NCI-H1092 treated with DMSO at 0.1 percent for 48 hours (cell line): Measurements from ENCODE around the gene CA4.
"Not testable (repeated sequence)": the region's sequence is repeated elsewhere in the genome, so short reads cannot be mapped to it uniquely, and the experiment has no call there.

Source experiments
- DNase-seq: peaks from one replicate; lab custom pipeline; 2025; lab: John Stamatoyannopoulos, UW

CA4 gene

DNA sequence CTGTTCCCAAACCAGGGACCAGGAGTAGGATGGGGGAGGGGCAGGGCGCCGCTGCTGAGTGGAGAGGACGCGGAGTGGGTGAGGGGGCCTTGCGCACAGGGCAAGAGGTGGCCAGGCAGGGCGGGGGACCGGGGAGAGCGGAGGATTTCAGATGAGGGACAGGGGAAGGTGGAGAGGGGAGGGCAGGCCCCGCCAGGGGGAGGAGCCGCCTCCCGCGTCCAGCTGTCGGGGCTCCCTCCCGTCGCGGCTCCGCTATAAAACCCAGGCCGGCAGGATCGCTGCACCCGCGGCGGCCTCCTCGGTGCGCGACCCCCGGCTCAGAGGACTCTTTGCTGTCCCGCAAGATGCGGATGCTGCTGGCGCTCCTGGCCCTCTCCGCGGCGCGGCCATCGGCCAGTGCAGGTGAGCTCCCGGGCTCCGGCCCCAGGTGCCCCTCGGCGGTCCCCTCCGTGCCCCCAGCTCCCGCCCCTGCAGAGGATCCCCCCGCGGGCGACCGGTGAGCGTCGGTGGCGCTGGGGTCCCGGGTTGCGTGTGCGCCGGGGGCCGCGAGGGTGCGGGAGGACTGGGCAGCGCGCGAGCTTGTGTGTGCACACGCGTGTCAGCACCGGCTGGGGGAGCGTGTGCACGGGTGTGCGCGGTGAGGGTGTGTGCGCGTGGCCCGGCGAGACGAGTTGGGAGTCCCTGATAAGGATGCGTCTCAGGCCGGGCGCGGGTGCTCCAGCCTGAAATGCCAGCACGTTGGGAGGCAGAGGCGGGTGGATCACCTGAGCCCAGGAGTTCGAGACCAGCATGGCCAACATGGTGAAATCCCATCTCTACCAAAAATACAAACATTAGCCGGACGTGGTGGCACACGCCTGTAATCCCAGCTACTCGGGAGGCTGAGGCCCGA lies at the start of gene CA4:
CA4 (plus strand) TSS at position 283 of the 892 bp plus-strand sequence; CDS start at position 345, 62 bp downstream.
- DNase-seq, result peak; percentile 64

DNA sequence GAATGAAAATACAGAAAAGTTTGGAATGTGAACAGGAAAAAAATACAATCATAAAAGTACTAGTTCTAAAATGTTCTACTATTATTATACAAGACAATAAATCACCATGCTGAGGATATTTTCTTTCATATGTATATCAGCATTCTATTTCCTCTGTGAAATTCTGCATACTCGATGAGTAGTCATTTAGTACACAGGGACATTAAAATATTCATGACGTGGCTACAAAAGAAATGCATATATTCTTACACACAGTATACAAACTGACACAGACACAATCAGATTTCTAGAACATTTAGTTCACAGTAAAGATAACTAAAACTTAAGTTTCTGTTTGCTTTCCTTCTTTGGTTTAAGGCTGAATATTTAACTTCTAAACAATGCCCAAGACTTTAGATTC lies 49.2 kb upstream of the CA4 start:
- DNase-seq, result not testable (repeated sequence)

DNA sequence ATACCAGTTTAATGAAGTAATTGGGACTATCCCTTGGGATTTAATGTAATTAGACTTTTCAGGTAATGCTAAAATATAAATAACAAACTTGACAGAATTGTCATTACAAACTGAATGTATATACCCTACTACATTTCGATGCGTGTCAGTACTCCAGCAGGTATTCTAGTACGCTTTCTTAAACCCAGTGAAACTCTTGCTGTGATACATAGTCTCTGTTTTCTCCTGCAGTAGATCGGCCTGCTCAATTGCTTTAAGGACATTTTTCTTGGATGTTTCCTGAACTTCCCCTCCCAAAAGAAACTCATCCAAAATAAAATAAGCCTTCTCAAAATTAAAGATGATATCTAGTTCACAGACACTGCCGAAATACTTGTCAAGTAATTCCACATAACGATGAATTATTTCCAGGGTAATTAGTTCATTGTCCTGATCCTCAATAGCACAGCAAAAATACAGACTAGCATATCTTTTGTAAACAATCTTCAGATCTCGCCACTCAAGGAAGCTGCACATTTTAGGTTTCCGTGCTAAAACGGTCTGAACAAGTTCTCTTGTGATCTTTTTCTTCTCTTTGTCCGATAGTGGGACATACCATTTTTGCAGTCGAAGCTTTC lies 47.6 kb upstream of the CA4 start:
- not testable (repeated sequence) for DNase-seq

DNA sequence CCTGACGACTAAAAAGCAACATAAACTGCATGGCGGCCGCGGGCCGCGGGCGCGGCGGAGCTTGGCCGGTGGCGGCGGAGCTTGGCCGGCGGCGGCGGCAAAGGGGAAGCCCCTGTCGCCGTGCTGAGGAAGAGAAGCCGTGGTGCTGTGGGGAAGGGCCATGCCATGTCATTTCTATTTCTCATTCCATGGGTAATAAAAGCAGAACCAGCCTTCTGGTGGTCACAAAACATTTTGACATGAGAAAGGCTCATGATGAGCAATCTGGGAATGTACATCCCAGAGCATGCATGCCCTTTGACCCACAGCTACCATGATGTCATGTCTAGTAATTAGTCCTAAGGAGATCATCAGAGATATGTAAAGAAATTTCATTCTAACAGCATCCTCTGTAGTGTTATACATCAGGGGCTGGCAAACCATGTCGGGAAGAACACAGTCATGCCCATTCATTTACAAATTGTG lies 47.1 kb upstream of the CA4 start:
- DNase-seq, result no peak

DNA sequence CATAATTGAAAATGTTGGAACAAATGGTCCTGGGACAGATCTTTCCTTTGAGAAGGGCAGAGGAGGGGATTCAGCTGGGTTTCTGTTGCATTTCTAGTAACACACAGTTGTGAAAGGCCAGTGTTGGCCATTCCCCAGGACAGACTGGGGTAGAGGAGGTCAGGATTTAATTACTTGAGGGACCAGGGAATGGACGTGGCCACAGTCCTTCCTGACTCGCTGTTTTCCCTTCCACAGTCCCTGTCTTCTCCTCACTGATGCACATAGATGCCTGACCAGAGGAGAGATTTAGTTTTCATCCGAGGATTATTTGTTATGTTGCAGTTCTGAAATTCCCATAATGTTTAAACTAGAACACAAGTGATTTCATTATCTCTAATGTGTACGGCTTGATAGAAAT lies 45.8 kb upstream of the CA4 start:
- DNase-seq, result no peak

DNA sequence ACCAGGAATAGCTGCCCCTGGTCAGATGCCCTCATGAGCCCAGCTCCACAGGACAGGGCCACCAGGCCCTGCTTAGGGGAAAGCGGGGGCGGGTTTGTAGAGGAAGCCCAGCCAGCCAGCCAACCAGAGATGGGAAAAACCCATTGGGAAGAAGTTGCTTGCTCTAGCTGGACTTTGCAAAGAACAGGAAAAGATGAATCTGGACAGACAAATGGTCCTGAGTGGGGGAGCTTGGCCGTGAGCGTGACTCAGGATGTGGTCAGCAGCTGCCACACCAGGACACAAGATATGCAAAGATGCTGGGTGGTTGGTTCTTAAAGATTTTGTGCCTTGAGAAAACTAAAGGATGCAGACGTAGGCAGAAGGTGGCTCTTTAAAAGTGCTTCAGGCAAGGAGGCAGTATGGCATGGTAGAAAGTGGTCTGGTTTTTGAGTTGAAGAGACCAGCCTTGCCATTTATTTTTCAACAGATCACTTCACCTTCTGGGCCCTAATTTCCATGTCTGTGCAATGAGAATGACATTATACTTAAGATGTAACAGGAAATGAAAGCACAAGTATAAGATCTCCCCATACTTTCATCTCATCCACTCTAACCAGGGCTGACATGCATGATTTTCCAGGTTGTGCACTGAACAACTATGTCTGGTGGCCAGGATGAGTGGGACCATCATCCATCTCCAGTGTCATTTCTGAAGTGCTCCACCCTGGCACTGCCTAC lies 43.3 kb upstream of the CA4 start:
- DNase-seq, result no peak

DNA sequence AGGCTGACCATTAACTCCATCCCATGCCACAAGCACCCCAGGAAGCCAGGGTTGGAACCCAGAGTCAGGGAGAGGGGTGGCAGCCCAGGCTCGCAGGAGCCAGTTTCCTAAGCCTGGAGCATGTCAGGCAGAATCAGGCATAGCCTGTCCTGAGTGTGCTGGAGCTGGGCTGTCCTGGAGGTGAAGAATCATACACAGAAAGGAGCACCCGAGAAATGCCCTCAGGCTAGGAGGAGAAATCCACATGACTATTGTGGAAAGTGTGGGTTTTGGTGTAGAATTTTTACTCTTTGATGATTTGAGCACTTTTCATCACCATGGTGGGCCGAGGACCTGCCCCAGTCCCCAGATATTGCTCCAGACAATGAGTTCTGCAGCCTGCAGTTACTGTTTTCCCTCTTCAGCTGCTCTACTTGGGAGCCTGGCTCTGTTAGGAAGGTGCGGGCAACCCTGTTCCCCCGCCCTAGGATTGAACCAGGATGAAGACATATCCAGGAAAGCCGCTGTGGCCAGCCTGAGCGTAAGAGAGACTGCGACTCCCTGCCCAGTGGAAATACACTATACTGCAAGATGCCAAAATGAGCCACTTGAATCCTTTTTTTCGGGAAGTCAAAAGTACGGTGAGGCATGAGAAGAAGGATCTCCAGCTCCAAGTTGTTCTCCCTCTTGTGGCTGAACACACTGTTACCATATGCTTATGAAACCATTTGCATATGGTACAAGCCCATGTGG lies 42.1 kb upstream of the CA4 start:
- DNase-seq, result no peak

DNA sequence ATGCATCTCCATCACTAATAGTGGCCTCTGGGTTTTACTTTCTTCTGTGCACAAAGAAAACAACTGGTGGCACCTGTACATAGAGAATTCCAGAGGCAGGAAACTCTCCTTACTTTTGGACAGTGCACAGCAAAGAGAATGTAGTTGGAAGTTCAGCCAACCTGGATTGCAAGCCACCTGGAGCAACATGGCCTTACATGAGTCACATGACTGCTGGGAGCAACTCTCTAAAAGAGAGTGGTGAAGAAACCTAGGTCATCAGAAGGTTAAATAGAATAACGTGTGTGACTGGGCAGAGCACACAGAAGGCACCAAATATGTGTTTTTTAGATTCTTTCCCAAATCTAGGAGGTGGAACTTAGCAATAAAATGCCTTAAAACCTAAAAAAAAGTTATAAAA lies 41.5 kb upstream of the CA4 start:
- DNase-seq, result not testable (repeated sequence)

DNA sequence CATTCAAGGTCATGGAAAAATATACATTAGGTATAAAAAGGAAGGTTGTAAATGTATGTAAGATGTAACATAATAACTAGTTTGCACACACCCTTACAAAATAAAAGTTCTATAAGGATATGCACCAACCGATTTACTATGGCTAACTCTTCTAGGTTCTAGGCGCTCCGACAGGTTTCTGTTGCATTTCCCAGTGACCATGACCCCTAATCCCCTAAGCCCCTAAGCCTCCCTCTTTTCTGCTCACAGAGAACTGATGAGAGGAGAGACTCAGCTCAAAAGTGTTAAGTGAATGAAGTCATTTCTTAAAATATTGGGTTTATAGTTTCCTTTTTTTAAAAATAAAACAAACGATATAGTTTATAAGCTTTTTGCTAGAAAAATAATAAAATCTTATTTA lies 41.1 kb upstream of the CA4 start:
- no peak for DNase-seq

DNA sequence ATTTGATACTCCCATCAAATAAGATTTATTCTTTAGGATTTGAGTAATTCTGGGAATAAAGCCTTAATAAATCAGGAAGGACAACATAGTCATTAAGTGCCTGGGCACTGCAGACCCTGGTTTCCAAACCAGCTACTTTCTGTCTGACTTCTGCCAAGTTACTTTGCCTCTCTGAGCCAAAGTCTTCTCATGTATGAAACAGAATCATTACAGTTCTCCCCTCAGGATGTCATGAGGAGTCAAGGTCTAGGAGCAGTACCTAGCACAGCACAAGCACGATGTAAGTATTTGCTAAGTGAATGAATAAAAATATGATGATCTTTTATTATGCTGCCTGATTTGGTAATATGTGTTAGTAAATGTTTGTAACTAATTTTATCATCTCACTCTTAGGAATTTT lies 40.6 kb upstream of the CA4 start:
- DNase-seq, result no peak

DNA sequence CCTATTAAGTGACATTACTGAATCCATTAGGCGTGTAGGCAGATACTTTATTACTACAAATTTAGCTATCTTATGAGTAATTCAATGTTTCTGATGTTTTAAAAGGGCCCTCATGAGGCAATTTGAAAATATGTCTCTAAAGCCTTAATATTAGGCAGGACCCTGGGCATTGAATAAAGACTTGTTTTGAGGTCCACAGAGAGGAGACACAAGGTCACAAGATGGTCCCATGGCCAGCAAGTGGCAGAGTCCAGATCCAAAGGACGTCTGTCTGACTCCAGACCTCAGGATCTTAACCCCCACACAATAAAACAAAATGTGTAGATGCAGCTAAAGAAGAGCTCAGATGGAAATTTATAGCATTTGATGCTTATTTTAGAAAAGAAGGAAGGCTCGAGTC lies 39.2 kb upstream of the CA4 start:
- no peak for DNase-seq

DNA sequence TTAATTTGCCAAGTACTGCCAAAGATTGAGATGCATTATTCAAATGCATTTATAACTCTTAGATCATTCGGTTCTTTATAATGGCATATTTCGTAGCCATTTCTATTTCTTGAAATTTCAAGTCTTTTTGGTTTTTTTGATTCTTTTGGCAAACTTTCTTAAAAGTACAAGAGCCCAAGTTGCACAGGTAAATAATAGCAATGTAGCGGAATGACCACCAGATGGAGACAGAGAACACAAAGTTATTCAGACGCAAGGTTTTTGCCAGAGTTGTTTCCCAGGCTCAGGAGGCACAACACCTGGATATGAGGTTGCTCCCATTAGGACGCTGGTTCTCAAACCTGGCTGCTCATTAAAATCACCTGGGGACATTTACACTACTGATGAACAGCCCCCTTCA lies 38.1 kb upstream of the CA4 start:
- DNase-seq, result not testable (repeated sequence)

DNA sequence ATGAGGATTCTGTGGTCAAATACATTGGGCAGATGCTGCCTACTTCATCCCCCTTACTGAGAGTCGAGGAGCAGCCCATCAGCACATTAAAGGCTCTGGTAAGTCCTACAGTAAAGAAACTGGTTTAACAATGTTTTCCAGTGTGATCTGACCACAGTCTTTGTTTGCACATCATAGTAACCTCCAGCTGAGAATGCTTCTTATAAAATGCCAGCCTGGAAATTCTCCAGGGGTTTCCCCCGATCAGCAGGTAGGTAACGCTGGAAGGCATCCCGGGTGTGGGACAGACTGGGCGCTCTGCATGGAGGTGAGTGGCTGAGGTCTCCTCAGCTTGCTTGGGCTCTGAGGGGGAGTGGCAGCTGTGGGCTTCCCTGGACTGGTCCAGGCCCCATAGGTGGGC lies 34.4 kb upstream of the CA4 start:
- not testable (repeated sequence) for DNase-seq

DNA sequence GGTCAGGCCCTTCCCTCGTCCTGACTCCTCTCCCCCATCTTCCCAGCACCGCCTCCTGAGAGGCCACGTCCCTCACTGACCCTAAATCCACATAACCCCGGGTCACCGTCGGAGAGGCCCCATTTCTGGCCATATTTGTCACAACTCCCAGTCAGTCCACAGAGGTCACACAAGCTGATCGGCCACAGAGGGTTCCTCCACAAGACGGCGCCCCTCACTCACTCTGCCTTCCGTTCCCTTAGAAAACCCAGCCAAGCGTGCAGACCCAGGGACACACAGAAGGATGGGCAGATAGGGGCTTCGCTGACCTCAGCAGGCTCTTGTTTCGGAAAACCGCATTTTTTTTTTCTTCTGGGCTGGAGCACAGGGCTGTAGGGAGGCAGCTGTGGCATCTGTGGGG lies 33.6 kb upstream of the CA4 start:
- DNase-seq, result not testable (repeated sequence)

DNA sequence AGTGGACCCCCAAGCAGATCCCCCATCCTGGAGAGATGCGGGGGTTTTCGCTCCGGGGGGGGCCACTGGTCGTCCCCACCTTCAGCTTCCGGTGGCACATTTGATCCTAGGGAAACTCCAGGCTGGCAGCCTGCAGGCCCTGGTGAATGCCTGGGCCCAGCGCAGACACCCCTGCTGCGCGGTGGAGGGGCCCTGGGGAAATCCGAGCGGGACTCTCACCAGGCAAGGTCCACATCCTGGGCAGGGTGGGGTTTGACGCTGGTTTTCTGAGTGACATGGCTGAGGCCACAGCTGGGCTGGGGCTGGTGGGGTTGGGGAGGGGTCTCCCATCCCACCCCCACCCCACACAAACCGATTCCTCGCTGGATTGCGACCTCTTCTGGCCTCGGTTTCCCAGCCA lies 30.6 kb upstream of the CA4 start:
- not testable (repeated sequence) for DNase-seq

DNA sequence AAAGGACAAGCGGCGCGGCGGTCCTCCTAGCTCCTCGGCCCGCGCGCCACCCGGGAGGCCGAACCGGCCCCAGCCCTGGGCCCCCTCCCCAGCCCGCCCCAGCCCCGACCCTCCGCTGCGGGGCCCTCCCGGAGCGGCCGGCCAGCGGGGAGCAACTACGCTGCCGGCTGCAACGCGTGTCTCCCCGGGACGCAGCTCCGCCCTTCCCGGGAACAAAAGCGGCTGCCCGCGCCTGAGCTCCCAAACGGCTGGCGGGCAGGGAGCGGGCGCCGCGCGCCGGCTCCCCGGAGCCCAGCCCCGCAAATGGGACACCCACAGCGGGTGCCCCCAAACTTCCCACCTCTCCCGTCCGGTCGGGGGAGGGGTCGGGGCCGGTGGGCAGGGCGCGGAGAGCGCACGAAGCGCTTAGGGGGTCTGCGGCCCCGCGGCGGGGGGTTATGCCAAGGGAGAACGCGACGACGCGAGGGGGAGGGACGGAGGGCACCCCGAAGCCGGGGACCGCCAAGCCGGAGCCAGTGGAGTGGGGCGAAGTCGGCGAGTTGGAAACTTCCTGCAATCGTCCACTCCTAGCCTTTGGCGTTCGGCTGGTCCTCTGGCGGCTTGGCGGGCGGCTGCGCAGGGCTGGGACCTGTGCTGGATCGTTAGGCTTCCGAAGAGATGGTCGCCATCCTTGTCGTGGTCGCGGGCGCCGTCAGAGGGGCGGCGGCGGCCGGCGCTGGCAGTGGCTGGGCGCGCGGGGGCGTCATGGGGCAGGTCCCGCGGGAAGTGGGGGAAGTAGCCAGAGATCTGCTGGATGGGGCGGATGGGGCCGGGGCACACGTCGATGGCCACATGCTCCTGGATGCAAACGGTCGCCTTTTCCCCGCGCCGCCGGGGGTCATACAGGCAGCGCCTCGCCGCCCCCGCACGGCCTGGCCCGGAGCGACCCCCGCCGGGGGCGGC lies 29.7 kb upstream of the CA4 start:
- DNase-seq, result not testable (repeated sequence)

DNA sequence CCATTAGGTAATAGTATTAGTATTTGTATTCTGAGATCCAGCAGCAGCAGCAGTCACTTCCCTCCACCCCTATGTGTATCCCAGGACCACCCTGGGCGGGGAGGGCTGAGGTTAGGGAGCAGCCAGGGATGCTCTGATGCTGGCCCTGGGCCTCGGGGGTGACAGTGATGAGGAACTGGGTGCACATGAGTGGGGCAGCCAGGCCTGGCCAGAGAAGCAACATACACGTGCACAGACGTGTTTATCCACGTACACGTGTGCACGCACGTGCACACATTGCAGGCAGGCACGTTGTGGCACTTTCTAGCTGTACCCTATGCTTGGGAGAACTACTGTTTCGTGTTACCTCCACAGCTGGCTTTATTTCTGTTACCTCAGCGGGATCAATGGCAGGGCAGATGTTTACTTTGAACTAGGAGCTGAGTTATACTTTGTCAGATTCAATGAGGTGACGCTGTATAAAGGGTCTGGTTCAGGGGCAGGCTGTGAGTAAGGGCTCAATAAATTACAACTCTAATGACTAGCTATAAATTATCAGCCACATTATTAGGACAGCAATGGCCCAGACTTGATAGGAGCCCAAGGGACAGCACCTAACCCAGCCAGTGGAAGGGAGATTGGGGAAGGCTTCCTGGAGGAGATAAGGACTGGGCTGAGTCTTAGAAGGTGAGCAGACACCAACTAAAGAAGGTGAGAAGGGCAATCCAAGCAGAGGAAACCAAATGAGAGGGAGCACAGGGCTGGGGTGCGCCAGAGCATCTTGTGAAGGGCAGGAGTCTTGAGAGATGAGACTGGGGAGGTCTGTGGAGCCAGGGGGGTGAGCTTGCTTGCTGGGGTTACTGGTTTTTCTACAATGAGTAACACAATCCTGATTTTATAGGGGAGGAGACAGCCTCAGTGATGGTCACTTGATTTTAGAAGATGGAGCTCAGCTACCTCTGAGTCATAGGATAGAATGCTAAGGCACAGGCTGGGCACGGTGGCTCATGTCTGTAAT lies 22.4 kb upstream of the CA4 start:
- DNase-seq, result no peak

DNA sequence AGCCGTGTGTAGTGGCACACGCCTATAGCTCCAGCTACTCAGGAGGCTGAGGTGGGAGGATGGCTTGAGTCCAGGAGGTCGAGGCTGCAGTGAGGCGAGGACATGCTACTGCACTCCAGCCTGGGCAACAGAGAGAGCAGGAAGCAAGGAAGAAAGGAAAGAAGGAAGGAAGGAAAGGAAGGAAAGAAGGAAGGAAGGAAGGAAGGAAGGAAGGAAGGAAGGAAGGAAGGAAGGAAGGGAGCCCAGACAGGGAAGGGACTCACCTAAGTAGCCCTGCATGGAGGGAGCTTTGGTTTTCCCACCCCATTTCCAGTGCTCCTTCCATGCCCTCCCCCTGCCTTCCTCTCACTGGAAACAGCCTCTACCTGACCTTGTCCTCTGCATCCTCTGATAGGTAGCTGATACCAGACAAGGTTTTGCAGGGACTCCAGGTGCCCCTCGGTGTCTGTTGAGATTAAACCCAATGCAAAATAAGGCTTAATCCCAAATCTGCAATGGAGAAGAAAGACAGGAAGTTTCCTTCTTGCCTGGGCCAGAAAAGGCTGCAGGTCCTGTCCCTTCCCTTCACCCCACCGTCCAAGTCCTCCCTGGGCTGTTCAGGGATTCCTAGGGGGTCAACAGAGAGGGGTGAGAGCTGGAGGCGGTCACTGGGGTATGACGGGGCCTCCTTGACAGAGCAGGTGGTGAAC lies 21.5 kb upstream of the CA4 start:
- no peak for DNase-seq

DNA sequence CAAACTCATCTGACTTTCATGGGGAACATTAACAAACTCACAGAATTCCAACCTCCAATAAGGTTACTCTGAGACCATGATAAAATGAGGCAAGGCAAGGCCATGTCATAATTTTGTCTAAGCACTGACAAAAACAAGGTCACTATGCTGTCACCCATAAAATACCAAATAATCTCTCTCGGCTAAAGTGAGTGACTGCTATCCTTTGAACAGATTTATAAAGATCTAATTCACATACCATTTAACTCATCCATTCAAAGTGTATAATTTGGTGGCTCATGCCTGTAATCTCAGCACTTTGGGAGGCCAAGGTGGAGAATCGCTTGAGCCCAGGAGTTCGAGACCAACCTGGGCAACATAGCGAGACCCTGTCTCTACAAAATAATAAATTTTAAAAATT lies 20.6 kb upstream of the CA4 start:
- no peak for DNase-seq
